ENCODE data around the gene PGRMC2.
"Not testable (repeated sequence)": the region's sequence is repeated elsewhere in the genome, so short reads cannot be mapped to it uniquely, and the experiment has no call there.

Gene PGRMC2

GRCh38 chr4:128265550-128265949 lies 22.1 kb downstream of the PGRMC2 start:
- peak in 1 of 2 experiments; percentile 5 for DNase-seq

GRCh38 chr4:128259889-128260288 lies 27.7 kb downstream of the PGRMC2 start:
- DNase-seq, result not testable (repeated sequence)

GRCh38 chr4:128258166-128258565 lies 29.4 kb downstream of the PGRMC2 start:
- DNase-seq, result not testable (repeated sequence)

DNA sequence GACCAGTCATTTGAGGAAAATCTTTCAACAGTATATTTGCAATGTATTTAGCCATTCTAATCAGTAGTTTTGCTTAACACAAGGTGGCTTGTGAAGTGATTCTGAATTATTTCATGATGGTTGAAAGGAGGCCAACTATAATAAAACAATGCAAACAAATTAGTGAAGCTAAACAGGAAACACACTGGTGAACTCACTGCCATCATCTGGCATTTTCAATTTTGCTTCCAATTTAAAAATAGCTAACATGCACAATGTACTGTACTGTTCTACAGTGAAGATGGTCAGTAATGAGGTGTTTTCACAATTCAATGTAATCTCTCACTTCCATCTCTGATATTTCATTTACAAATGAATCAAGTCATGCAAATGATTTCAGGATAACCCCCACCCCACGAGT lies 31.1 kb downstream of the PGRMC2 start:
- peak in 1 of 2 experiments; percentile 15 for DNase-seq

GRCh38 chr4:128255906-128256305 lies 31.7 kb downstream of the PGRMC2 start:
- no peak for DNase-seq

DNA sequence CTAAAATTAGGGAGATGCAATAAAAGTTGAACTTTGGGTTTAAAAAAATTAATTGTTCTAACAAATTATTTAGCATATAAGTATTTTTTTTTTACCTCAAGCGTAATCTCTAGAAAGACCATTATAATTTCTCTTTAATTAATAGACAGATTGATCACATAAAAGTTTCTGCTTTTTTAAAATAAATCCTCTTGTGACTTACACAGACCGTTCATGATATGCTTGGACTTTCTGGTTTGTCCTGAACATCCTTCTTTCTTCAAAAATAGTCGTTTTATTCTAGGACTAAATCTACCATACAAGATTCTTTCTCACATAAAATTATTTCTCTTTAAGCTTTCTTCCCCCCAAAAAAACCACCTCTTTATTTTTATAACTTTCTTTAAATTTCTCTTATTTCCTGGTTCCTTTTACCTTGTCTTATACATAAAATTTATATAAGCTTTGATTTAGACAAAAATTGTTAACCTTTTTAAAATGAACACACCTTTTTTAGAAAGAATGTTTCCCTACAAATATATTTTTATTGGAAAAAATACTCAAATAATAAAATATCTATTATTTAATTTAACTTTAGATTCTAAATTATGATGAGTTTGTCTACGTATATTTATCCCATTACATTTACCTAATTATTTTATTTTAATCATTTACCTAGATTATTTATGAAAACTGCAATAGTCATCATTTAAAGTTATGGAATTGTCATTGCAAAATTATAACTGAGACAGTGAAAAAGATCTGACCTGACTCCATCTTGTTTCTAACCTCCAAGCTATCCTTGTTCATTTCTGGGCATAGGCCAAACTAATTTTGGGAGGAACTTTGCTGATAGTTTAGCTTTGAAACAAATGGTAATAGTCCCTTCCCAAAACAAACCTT lies 37.6 kb downstream of the PGRMC2 start:
- no peak for DNase-seq

DNA sequence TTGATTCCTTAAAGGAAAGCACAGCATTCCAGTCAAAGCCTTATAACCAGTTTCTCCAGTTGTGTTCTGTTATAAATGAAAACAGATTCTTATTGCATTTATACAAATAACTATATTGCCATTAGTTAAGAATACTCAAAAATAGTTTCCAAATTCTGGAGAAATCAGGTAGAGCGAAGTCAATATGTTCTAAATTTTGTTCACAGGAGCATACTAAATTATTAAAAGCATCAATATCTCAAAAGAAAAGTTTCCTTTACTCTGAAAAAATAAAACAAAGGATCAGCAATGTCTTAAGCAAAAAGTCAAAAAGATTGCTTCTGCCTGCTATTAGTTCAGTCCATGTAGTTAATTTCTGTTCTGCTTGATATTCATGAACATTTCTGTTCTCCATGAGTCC lies 39.7 kb downstream of the PGRMC2 start:
- DNase-seq, result no peak

- not testable (repeated sequence) for DNase-seq
Observed at GRCh38 chr4:128245391-128245790, 42.2 kb downstream of the PGRMC2 start.

- DNase-seq, result no peak
Observed at GRCh38 chr4:128244379-128244778, 43.2 kb downstream of the PGRMC2 start.

GRCh38 chr4:128242601-128243000 lies 45.0 kb downstream of the PGRMC2 start:
- no peak for DNase-seq

- no peak for DNase-seq
Observed at GRCh38 chr4:128241981-128242380, 45.6 kb downstream of the PGRMC2 start.

DNA sequence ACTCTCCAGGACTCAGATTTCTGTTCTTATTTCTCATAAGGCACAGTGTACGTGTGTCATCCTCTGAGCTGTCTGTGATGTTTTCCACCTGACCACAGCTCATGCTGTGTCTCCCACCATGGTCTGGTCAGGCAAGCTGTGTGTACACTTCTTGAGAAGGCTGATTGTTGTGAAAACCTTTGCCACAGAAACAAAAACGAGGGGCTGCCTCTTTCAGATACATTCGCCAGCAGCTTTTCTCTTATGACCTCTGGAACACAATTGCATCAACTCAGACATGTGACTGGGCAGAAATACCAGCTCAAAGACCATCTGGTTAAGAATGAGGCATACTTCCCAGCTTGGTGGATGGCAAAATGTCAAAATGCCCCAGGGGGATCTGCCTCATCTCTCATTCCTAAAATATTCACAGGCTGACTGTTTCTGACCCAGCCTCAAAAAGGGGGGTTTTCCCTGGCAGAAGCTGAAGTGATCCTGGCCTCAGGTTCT lies 46.1 kb downstream of the PGRMC2 start:
- no peak for DNase-seq

GRCh38 chr4:128241019-128241418 lies 46.6 kb downstream of the PGRMC2 start:
- DNase-seq, result no peak

- DNase-seq, result no peak
Observed at GRCh38 chr4:128234836-128235235, 52.8 kb downstream of the PGRMC2 start.

DNA sequence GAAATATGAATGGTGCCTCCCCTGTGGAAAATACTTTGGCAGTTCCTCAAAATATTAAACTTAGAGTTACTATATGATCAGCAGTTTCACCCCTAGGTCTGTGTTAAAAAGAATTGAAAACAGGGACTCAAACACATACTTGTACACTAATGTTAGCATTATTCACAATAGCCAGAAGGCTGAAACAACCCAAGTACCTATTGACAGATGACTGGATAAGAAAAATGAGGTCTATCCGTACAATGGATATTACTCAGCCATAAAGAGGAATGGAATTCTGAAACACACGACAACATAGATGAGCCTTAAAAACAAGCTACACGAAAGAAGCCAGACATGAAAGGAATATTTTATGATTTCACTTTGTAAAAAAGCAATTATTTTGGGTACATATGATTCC lies 54.9 kb downstream of the PGRMC2 start:
- DNase-seq, result no peak

- DNase-seq, result no peak
Observed at GRCh38 chr4:128228845-128229795, 58.5 kb downstream of the PGRMC2 start.

- DNase-seq, result peak; percentile 45 to 49
Observed at GRCh38 chr4:128227991-128228571, 59.5 kb downstream of the PGRMC2 start.

GRCh38 chr4:128225148-128225547 lies 62.5 kb downstream of the PGRMC2 start:
- no peak for DNase-seq

DNA sequence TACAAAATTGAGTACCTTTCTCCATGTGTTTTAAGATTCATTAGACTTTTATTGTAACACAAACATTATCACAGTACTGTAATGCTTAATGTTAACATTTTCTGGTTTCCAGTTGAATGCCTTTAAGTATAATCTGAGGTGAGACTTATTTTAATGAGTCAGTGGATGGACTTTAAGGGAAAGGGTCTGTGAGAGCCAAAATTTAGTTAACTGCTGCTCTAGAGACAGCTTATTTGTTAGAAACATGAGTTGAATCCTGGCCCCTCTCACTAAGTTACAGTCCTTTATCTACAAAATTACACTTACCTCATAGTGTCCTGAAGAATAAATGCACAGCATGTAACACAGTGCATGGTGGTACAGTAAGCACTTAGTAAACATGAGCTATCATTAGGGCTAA lies 66.0 kb downstream of the PGRMC2 start:
- no peak for DNase-seq

DNA sequence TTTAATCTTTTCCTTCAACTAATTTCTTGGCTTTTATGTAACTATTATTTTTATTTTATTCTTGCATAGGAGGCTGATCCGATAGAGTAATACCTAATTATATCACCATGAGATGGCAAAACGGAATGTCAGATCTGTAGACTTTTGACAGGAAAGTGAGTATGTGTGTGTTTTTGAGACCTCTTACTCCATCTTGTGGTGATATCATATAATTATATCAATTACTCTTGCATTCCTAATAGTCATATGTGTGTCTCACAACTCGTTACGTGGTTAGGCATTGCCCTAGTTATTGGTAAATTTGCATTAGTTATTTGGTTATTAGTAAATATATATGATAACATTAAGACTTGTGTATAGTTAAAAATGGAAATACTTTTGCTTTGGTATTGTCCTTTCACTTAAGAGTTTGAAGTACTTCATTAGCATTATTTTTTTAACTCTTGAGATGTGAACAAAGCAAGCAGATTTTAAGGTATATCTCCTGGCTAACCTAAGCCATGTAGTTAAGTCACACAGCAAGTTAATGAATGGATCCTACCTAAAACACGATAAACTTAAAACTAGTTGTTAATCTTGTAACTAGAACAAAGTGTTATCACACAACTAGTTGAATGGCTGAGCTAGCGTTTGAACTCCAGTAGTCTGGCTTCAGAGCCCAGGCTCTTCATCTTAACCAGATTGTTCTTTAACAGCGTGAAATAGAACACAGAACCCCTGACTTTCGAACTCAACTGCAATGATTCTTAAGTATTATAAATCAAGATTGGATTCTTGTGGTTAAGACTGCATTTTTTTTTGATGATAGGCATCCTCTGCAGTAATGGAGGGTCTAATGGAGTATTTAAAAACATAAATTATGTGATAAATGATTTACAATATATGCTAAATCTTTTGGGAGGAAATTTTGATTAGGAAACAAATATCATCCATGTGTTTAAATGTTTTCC lies 67.1 kb downstream of the PGRMC2 start:
- DNase-seq, result peak; percentile 12 to 16

Data from NCI-H526 (cell line).